ENCODE data around the gene GUCA1C. TPM values are rescaled to one million over a fixed set of nuclear protein-coding genes. Genes with fewer than 3 reads are reported as not detected.

Gene GUCA1C
- total and polyA plus RNA-seq, 10 of the 15 experiments (the other 5 are each of a cell fraction or from before 2014, with no cell fraction given) = not detected

- in situ Hi-C loops (cut with MboI) (no loop called here), intact Hi-C loops (cut with micrococcal nuclease; ENCODE audit: unreplicated experiment) (no loop called here)
- Histone ChIP-seq H3K4me2 (ENCODE audit: control insufficient read depth, insufficient read depth) (no peak overlapping the region), H3K36me3 (ENCODE audit: control insufficient read depth in 2 of 2, insufficient read depth in 2 of 2, low read length in 1 of 2) (no peaks in the 10 kb centered on the region), H3K27me3 (replicated peaks in 1 of 2; ENCODE audit: control insufficient read depth in 2 of 2, insufficient read depth in 2 of 2, low read length in 1 of 2) (no peaks in the 10 kb centered on the region), H3K79me2 (ENCODE audit: control insufficient read depth, insufficient read depth, low read length) (no peaks in the 10 kb centered on the region), H3K27ac (ENCODE audit: control insufficient read depth, insufficient read depth) (no peak overlapping the region), H3K9ac (ENCODE audit: control insufficient read depth, insufficient read depth, low read length) (no peak overlapping the region), H2AFZ (ENCODE audit: control insufficient read depth, low read depth, low read length) (no peak overlapping the region), H3K4me1 (ENCODE audit: control insufficient read depth, insufficient read depth, low read length) (no peaks in the 10 kb centered on the region), H3K4me3 (no peak overlapping the region), H4K20me1 (ENCODE audit: control insufficient read depth, insufficient read depth) (no peaks in the 10 kb centered on the region), H3K9me3 (replicated peaks; ENCODE audit: control insufficient read depth, insufficient read depth, low read length) (no peaks in the 10 kb centered on the region)
- RAD21 ChIA-PET (ENCODE audit: unreplicated experiment) = no interaction called here
- ATAC-seq (no peak), FAIRE-seq (no peak), DNase-seq (ENCODE audit: low read depth, low spot score) (no peak)
- CTCF ChIA-PET = no interaction called here
- SMC1A ChIA-PET (ENCODE audit: uncharacterized antibody, unreplicated experiment) = no interaction called here
- TF ChIP-seq KDM1A (IDR thresholded peaks at IDR 0.05; ENCODE audit: borderline replicate concordance) (no peak), SREBF1 (IDR thresholded peaks at IDR 0.05; ENCODE audit: low read length) (no peak), IRF5 (IDR thresholded peaks at IDR 0.05; ENCODE audit: borderline replicate concordance) (no peak), CHD1 (IDR thresholded peaks at IDR 0.05; ENCODE audit: low read depth, low read length) (no peak), IKZF2 (IDR thresholded peaks at IDR 0.05) (no peak), ZSCAN29 (IDR thresholded peaks at IDR 0.05) (no peak), ZNF384 (IDR thresholded peaks at IDR 0.05; ENCODE audit: borderline replicate concordance, low read depth, low read length) (no peak), EED (IDR thresholded peaks at IDR 0.05; ENCODE audit: low read depth) (no peak), CBX3 (IDR thresholded peaks at IDR 0.05; ENCODE audit: borderline replicate concordance, low read depth) (no peak)
- no TSS peak for BruUV-seq (replicated peaks)
- POLR2A ChIA-PET = no interaction called here
- WGBS (ENCODE audit: insufficient coverage, insufficient replicate concordance, low lambda C conversion rate, missing lambda C conversion rate) = 37% methylated on average over 7 of the region's 7 CpGs
These were observed 1.7 kb downstream of the GUCA1C start for GRCh38 chr3:108951820-108952501.

Measured in GM12878 (cell line).